GM20000 (cell line): ENCODE results near the gene MRPL32.

Experiments
- DNase-seq: peaks from one replicate; pipeline ENCODE4 v3.0.0; 2012; ENCODE audit warnings: low spot score
- TF ChIP-seq, protein P1 (sequence below): IDR thresholded peaks from 2 replicates; pipeline ENCODE4 v1.5.1; 2012; ENCODE audit warnings: mild to moderate bottlenecking, control low read depth; ENCODE audit errors: extremely low read depth, missing control alignments

Gene MRPL32

DNA sequence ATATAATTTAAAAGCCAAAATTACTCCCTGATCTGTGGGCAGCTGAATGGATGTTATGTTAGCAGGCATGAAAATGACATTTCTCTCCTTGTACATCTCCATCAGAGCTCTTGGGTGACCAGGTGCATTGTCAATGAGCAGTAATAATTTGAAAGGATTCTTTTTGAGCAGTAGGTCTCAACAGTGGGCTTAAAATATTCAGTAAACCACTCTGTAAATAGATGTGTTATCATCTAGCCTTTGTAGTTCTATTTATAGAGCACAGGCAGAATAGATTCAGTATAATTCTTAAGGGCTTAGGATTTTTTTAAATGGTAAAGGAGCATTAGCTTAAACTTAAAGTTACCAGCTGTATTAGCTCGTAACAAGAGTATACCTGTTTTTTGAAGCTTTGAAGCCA, 52.0 kb downstream of the MRPL32 start:
- TF ChIP-seq, protein P1, sequence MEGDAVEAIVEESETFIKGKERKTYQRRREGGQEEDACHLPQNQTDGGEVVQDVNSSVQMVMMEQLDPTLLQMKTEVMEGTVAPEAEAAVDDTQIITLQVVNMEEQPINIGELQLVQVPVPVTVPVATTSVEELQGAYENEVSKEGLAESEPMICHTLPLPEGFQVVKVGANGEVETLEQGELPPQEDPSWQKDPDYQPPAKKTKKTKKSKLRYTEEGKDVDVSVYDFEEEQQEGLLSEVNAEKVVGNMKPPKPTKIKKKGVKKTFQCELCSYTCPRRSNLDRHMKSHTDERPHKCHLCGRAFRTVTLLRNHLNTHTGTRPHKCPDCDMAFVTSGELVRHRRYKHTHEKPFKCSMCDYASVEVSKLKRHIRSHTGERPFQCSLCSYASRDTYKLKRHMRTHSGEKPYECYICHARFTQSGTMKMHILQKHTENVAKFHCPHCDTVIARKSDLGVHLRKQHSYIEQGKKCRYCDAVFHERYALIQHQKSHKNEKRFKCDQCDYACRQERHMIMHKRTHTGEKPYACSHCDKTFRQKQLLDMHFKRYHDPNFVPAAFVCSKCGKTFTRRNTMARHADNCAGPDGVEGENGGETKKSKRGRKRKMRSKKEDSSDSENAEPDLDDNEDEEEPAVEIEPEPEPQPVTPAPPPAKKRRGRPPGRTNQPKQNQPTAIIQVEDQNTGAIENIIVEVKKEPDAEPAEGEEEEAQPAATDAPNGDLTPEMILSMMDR: no peak
- DNase-seq: no peak

DNA sequence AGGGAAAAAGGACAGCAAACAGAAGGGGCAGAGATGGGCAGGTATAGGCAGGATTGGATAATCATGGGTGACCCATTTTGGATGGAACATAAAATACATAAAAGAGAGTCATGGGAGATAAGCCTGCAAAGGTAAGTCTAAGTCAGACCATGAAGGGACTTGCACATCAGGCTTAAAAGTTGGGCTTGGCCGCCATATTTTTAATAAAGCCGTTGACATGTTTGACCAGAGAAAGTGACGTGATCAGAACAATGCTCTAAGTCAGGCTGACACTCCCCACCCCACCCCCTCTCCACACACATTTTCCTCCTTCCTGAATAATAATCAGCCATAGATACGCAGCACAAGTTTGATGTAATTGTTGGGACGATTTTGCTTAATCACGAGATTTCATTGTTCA, 54.0 kb downstream of the MRPL32 start:
- no peak for DNase-seq
- TF ChIP-seq, protein P1: no peak

DNA sequence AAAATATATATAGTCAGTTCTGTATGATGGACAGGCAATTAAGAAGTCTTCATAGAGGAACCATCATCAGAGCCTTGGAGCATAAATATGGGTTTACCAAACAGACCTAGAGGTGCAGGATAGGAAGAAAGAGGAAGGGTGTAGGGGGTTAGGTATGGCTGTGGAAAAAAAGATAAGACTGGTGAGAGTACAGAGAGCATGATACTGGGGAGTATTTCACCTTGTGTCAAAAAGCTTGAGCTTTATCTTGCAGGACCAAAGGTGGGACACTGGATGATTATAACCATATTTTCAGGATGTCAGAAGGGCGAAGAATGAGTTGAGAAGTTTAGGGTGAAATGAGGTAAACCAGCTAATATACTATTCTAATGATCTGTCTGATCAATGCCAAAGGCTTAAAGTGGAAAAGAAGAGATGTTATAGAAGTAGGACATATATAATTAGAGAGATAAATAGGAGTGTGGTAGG, 54.6 kb downstream of the MRPL32 start:
- TF ChIP-seq, protein P1: no peak
- no peak for DNase-seq
